22Rv1 (cell line): ENCODE results near the gene EPHA5.

Experiments used
- H3K27ac ChIP-seq: fragments of 450-650 bp; 2 replicates; pipeline ENCODE4 v1.5.1; 2017
- ZFX ChIP-seq: fragments of 450-650 bp; IDR thresholded peaks from 2 replicates; pipeline ENCODE4 v1.6.1; 2017; ENCODE audit warnings: antibody characterized with exemption, borderline replicate concordance
- TF ChIP-seq, protein P1 (sequence below): fragments of 450-650 bp; IDR thresholded peaks from 2 replicates; pipeline ENCODE4 v1.5.1; 2017; ENCODE audit warnings: mild to moderate bottlenecking

EPHA5 gene

DNA sequence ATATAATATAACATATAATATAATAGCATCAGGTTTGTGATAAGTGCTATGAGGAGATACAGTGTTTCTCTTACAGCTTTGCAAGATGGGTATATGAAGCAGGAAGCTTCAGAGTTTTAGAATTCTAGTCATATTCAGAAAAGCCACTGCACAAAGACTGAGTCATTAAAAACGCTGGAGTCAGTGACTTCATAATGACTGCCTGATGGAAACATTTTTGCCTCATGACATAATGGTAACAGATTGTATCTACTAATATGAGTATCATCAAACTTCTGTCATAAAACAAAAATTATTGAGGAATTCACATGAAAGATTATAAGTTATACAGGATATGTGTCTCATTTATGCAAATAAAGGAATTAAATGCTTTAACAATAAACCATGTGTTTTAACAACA, 46.8 kb downstream of the EPHA5 start:
- no peak overlapping the region for H3K27ac ChIP-seq
- TF ChIP-seq, protein P1, sequence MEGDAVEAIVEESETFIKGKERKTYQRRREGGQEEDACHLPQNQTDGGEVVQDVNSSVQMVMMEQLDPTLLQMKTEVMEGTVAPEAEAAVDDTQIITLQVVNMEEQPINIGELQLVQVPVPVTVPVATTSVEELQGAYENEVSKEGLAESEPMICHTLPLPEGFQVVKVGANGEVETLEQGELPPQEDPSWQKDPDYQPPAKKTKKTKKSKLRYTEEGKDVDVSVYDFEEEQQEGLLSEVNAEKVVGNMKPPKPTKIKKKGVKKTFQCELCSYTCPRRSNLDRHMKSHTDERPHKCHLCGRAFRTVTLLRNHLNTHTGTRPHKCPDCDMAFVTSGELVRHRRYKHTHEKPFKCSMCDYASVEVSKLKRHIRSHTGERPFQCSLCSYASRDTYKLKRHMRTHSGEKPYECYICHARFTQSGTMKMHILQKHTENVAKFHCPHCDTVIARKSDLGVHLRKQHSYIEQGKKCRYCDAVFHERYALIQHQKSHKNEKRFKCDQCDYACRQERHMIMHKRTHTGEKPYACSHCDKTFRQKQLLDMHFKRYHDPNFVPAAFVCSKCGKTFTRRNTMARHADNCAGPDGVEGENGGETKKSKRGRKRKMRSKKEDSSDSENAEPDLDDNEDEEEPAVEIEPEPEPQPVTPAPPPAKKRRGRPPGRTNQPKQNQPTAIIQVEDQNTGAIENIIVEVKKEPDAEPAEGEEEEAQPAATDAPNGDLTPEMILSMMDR, result no peak
- TF ChIP-seq ZFX, result no peak

DNA sequence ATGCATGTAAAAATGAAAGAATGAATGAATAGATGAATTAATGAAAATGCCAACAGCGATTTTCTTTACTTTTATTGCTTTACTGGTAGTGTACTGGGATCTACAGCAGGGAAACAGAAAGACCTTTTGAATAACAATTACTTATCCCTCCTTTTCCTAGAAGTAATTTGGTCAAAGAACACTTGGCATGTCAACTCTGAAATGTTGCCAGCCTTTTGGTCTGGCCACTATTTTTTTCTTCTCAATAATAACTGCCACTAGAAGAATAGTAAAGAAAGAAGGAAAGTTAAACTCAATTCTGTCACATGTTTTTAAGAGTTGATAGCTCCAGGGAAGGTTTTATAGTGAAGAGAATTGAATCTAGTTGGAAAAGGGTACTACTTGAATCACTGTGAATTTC, 52.9 kb downstream of the EPHA5 start:
- no peak overlapping the region for H3K27ac ChIP-seq
- TF ChIP-seq ZFX, result no peak
- TF ChIP-seq, protein P1, result no peak

DNA sequence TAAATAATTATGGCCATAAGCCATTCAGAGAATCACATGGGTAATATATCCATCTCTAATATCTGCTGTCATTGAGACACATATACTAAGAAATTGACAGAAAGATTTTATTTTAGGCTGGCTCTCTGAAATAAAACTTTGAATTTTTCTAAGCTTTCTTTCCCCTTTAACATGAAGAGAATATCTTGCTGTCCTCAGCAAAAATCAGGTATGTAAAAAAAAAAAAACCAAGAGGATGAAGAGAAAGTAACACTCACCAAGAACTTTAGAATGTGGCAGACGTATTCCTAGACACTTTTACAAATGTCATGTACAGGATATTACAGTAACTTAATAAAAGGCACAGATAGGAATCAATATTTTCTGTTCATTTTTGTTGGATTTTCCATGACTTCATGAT, 65.8 kb downstream of the EPHA5 start:
- no peak for TF ChIP-seq ZFX
- TF ChIP-seq, protein P1, result no peak

DNA sequence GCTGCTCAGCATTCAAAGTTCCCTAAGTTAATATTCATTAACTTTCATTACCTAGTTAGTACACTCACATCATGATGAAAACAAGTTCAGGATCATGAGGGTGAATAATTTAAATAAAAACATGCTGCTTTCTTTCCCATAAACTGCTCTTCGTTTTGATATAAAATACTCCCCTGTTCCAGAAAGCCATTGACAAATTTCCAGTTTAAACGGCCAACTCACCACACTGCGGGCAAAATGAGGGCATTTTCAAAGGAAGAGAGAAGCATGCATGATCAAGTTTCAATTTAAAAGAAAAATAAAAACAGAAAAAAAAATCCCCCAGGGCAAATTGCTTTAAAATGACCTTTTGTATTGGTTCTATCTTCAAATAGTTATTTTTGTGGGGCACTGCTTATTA, 69.6 kb downstream of the EPHA5 start:
- TF ChIP-seq ZFX, result no peak
- TF ChIP-seq, protein P1, result no peak
- no peak overlapping the region for H3K27ac ChIP-seq

More for the DNA sequence above, 65.8 kb downstream of the EPHA5 start:
- no peak overlapping the region for H3K27ac ChIP-seq

DNA sequence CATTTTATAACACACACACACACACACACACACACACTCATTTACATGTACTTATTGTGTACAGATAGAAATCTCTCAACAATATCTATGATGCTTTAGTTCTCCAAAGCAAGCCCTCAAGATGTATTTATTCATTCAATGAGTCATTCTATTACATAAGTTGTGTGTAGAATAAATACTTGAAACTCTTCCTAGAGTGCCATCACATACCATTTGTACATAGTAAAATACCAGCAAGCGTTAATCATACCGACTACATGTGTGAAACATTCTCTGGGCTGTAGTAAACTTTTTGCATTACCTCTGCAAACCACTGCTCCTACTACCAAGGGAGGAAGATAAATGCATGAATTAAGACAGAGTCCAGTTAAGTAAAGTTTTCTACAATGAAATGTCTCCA, 70.9 kb downstream of the EPHA5 start:
- H3K27ac ChIP-seq, result no peak overlapping the region
- TF ChIP-seq ZFX, result no peak
- TF ChIP-seq, protein P1, result no peak

DNA sequence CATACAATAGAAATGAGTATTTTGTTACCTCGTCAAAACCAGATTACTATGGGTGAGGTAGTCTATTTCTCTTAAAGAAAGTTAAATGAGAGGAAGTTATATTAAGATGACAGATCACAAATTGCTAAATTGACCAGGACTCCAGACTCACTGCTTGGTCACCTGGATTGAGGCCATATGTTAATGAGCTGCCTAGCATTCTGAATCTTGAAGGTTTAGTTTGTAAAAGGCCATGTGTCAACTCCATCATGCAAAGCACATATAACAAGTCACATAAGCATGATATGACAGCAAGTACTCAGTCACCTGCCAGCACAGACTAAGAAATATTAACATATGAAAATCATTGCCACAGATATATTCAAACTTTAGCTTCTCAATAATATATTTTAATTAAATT, 72.6 kb downstream of the EPHA5 start:
- TF ChIP-seq ZFX, result no peak
- TF ChIP-seq, protein P1, result no peak
- H3K27ac ChIP-seq, result no peak overlapping the region

DNA sequence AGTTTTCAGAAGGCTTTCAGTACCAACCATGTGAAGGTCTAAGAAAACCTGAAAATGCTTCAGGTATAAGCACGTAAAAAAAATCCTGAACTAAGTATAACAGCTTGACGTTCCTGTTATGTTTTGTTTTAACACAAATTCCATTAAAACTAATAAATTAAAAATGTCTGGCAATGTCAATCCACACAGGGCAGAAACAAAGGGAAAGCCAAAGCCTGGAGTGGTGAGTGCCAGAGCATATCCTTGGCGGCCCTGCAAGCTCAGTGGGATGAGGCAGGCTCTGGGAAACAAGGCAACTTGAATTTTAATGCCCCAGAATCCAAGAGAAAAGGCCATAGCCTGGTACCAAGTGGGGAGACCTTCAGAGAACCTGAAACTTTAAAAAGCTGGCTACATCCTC, 78.2 kb downstream of the EPHA5 start:
- TF ChIP-seq ZFX, result no peak
- TF ChIP-seq, protein P1, result no peak
- H3K27ac ChIP-seq, result no peak overlapping the region
